Fibroblast of skin of right biceps (primary cell): ENCODE data around the gene ZNF235.
A peak's percentile ranks its signal among the peaks of the same experiment; 100 is the strongest.
"Not testable (repeated sequence)": the region's sequence is repeated elsewhere in the genome, so short reads cannot be mapped to it uniquely, and the experiment has no call there.

Experiments
- DNase-seq: peaks from one replicate; pipeline ENCODE4 v3.0.0-alpha.2; 2013

Gene ZNF235

DNA sequence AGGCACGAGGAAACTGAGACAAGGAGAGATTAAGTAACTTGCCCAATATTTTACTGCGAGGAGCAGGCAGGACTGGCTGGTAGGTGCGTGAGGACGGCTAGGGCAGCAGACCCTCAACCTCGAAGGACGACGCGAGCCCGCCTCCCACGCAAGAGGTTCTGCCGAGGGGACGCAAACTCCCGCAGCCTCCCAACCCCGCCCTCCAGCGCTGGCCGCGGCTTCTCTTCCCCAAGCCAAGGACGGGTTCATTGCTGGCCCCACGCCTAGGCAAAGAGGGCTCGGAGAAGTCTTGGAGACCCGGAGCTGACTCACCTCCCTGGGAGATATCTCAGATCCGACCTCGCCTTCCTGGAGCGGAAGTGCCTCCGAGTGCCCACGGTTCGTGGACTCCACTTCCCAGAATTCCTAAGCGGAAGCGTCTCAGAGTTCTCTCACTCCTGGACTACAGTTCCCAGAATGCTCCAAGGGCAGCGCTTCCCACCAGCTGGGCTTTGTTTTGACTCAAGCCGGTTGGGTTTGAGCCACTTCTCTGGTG lies at the start of gene ZNF235:
ZNF235 (minus strand) TSS at position 367 of the 535 bp plus-strand sequence. CDS start 1,621 bp downstream, outside the sequence.
- DNase-seq = peak; percentile 98

GRCh38 chr19:44346556-44346955 lies 41.7 kb upstream of the ZNF235 start:
- DNase-seq = no peak

DNA sequence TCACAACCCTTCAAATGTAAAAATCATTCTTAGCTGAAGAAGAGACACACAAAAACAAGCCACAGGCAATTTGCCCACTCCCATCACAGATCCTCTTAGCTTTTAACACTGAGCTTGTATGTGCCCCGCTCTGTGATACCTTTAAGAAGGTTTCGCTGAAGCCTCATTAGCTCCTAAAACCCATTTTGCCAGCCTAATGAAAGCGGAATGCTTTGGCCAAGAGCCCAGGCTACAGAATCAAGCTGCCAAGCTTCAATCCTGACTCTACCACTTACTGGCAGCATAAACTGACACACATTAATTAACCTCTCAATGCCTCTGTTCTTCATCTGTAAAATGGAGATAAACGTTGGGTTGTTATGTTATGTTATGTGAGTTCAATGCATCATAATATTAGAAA lies 41.1 kb upstream of the ZNF235 start:
- DNase-seq = no peak

DNA sequence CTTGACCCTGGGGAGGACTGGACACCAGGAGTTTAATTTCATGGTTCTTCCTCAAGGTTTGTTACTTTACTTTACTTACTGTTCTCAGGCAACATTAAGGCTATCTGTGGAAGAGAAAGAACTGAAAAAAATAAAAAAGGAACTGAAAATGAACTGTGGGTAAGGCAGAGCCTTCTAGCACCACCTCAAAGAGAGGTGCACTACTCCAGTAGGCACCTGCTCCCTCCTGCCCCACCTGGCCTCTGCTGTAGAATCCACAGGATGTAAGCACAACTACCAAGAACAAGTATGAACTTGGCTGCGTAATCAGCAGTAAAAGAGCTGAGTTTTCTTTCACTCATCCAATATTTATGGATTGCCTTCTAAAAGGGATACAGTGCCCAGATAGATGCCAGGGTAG lies 39.4 kb upstream of the ZNF235 start:
- no peak for DNase-seq

- no peak for DNase-seq
Measured at GRCh38 chr19:44341794-44342193, 37.0 kb upstream of the ZNF235 start.

DNA sequence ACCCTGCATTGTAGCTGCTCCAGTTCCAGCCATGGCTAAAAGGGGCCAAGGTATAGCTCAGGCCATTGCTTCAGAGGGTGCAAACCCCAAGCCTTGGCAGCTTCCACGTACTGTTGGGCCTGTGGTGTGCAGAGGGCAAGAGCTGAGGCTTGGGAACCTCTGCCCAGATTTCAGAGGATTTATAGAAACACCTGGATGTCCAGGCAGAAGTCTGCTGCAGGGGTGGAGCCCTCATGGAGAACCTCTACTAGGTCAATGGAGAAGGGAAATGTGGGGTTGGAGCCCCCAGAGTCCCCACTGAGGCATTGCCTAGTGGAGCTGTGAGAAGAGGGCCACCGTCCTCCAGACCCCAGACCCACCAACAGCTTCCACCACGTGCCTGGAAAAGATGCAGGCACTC lies 29.8 kb upstream of the ZNF235 start:
- not testable (repeated sequence) for DNase-seq

- no peak for DNase-seq
Measured at GRCh38 chr19:44332145-44332544, 27.3 kb upstream of the ZNF235 start.

DNA sequence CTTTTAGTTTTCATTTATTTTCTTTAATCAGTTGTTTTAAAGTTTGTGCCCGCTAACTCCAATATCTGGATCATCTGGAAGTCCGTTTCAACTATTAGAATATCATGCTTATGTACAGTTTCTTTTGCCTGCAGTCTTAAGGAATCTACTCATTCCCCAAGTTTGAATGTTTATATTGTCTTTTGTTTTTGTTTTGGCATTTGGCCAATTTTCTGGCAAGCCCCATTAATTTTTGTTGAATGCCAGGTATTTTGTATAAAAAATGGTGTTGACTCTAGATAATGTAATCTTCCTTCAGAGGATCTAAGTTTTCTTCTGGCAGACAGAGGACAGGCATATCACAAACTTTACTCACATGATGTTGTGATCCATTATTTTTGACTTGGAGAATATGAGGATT lies 11.1 kb upstream of the ZNF235 start:
- DNase-seq = no peak

DNA sequence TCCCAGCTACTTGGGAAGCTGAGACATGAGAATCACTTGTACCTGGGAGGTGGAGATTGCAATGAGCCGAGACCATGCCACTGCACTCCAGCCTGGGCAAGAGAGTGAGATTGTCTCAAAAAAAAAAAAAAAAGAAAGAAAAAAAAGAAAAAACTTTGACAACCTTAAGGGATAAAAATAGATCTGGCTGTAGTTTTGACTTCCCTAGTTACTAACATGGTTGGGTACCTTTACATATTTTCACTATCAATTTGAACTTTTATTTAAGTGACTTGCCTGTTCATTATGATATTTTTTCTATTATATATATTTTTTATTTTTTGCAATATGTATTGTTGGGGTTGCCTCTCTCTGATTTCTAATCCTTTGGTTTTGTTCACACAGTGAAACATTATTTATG lies 8.4 kb upstream of the ZNF235 start:
- no peak for DNase-seq

DNA sequence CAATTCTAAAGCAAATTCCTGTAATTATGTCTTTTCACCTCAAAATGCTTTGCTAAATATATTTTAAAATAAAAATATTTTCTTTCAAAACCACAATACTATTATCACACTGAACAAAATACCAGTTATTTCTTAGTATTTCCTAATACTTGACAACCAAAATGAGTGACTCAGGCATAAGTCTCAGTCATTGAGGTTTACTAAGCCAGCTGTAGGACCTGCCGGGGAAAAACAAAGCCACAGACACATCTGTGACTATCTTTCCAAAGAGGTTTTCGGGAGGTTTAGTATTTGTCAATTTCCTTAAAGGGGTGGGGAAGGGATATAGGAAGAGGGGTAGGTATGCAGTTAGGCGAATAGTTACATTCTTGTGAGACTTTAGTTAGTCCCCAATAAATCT lies 3.2 kb upstream of the ZNF235 start:
- DNase-seq = no peak

- no peak for DNase-seq
Measured at GRCh38 chr19:44306283-44306682, 1.5 kb upstream of the ZNF235 start.

DNA sequence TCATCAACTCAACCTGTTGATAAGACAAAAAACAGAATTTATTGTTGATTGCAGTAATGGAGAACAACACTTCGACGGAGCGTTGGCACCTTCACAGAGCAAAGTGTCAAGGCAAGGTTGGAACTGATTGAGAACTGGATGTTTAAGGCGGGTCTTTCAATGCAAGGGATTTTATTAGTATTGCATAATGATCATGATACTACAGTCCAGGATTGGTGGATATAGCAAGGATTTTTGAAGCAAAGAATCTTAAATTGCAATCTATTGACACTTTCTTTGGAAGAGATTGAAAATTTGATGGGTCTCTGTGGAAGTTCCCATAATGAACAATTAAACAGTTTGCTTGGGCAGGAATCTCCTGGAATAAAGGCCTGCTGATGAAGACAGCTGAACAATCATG lies 632 bp upstream of the ZNF235 start:
- no peak for DNase-seq

DNA sequence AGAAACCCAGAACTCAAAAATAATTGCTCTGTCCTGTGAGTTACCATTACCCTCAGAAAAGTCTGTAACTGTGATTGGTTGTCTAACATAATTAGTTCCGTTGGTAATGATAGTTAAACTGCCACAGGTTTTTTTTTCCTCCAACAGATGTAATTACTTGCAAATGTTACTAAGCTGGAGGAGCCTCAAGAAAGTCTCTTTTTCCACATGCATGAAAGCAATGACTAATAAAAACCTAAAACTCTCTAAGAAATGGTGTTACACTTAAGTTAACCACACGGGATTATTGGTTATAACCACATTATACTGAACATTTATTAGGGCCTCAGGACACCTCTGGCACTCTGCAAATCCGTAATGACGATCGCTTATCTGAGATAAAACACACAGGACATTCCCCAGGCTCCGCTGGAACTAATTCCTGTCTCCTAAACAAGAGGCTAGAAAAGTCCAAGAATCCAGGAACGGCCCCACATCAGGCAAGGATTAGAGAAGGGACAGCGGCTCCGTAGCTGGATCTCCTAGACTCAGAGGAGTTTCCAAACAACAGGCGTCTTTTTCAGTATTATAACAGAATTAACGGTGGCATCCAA lies 753 bp downstream of the ZNF235 start:
- peak; percentile 37 for DNase-seq

DNA sequence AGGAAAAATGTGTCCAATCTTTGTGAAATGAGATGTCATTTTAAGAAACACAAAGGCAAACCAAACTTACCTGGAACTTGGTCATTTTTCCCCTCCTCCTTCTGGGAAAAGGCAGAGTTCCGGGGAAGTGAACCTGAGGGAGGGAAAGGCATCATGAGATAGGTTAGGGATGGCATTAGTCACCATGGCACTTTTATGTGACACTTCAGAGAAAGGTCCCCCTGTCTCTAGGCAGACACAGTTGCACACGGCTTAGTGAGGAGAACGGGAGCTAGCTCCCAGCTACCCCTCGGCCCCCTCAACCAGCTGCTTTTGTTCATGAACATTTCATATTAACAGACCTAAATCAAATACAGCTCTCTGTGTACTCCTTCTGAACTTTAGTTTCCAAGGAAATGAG lies 1.5 kb downstream of the ZNF235 start:
- no peak for DNase-seq

DNA sequence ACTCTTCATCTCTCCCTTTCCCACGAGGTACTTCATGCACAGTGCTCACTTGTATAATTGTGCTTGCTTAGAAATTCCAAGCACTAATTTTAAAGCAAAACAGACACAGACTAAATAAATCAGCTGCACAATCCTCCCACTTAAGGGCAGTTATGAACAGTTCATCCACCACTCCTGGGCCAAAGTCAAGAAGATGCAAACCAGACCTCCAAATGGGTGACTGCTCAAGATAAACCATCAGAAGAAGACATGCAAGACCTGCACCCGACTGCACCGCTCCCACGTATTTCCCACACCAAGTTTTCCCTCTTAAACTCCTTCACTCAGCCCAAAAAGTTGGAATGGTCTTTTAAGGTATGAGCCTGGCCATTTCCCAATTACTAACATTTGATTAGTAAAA lies 19.9 kb downstream of the ZNF235 start:
- DNase-seq = no peak

- DNase-seq = no peak
Measured at GRCh38 chr19:44282846-44283245, 22.0 kb downstream of the ZNF235 start.

DNA sequence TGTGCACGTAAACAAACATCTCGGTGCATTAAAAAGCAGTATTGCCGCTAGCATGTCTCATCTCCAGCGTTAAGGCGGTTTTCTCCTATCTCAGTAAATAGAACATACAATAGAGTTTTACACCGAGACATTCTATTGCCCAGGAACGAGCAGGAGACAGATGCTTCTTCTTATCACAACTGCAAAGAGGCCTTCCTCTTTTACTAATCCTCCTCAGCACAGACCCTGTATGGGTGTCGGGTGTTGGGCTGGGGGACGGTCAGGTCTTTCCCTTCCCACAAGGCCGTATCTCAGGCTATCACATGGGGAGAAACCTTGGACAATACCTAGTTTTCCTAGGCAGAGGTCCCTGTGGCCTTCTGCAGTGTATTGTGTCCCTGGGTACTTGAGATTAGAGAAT lies 23.9 kb downstream of the ZNF235 start:
- no peak for DNase-seq

- DNase-seq = no peak
Measured at GRCh38 chr19:44278181-44278690, 26.6 kb downstream of the ZNF235 start.

DNA sequence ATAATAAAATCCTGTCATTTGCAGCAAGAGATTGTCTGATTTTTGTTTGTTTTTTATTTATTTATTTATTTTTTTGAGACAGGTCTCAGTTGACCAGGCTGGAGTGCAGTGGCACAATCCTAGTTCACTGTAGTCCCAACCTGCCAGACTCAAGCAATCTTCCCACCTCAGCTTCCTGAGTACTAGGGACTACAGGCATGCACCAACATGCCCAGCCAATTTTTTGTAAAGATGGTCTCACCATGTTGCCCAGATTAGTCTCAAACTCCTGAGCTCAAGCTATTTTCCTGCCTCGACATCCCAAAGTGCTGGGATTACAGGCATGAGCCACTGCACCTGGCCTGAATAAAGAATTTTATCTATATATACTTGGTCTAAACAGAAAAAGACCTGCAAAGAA lies 27.5 kb downstream of the ZNF235 start:
- DNase-seq = no peak

GRCh38 chr19:44260695-44261446 lies 44.0 kb downstream of the ZNF235 start:
- DNase-seq = peak; percentile 8

DNA sequence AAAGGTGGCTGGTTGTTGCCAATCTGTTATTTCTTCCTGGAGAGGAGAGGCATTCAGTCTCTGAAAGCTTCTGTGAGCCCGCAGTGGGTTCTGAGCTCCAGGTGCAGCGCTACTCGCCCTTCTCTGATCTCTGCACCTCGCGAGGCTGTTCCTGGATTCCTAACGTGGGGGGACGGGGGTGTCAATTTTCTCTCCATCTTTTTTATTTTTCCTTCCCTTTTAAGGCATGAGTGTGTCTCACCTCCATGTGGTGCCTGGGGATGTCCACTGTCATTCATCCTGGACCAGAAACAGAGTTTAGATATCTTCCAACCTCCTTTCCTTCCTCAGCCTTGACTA lies 44.5 kb downstream of the ZNF235 start:
- no peak for DNase-seq

GRCh38 chr19:44258835-44259413 lies 45.9 kb downstream of the ZNF235 start:
- no peak for DNase-seq

- no peak for DNase-seq
Measured at GRCh38 chr19:44258136-44258535, 46.7 kb downstream of the ZNF235 start.
